Kidney (tissue), 14 donors: ENCODE measurements around the gene BACE2. TPM values are rescaled to one million over a fixed set of nuclear protein-coding genes. Genes with fewer than 3 reads are reported as not detected.

Experiments
- DNase-seq, 5 donors: peaks; one replicate each; pipeline ENCODE4 v3.0.0-alpha.2; 2013 to 2020
- FAIRE-seq: peaks from 2 replicates; lab custom pipeline; 2012; peaks lifted over from hg19 to GRCh38; lab: Jason Lieb, UNC
- H3K27ac ChIP-seq, 2 donors: one replicate each; pipeline ENCODE4 v1.7.0; 2013; ENCODE audit warnings: low read depth in 2 of 2, low read length in 2 of 2, inconsistent platforms in 1 of 2
- H3K27me3 ChIP-seq: one replicate; pipeline ENCODE4 v1.7.1; 2013; ENCODE audit warnings: low read length, inconsistent platforms; ENCODE audit not compliant: control insufficient read depth, insufficient read depth
- H3K36me3 ChIP-seq, 3 donors: one replicate each; pipeline versions ENCODE4 v1.7.0 to v1.7.1; 2013; ENCODE audit warnings: low read length in 3 of 3, control low read depth in 1 of 3, inconsistent platforms in 1 of 3; ENCODE audit not compliant: insufficient read depth in 3 of 3, control insufficient read depth in 2 of 3
- H3K4me1 ChIP-seq, 3 donors: one replicate each; pipeline versions ENCODE4 v1.7.0 to v1.7.1; 2013; ENCODE audit warnings: low read length in 3 of 3, inconsistent platforms in 1 of 3, low read depth in 1 of 3; ENCODE audit not compliant: control insufficient read depth in 2 of 3, insufficient read depth in 2 of 3
- H3K4me3 ChIP-seq, 3 donors: one replicate each; pipeline versions ENCODE4 v1.7.0 to v1.8.1; 2013; ENCODE audit warnings: low read length in 3 of 3, control low read depth in 1 of 3, inconsistent platforms in 1 of 3
- H3K9ac ChIP-seq, 3 donors: one replicate each; pipeline versions ENCODE4 v1.7.0 to v1.7.1; 2013; ENCODE audit warnings: low read length in 3 of 3, control low read depth in 1 of 3, inconsistent platforms in 1 of 3
- H3K9me3 ChIP-seq, 3 donors: one replicate each; pipeline versions ENCODE4 v1.7.0 to v1.7.1; 2013; ENCODE audit warnings: low read length in 3 of 3, control low read depth in 1 of 3, inconsistent platforms in 1 of 3; ENCODE audit not compliant: control insufficient read depth in 2 of 3, insufficient read depth in 1 of 3
- CTCF ChIP-seq: IDR thresholded peaks from 3 replicates; pipeline ENCODE4 v1.5.1; 2012; ENCODE audit warnings: mild to moderate bottlenecking, moderate library complexity, borderline replicate concordance; ENCODE audit not compliant: insufficient read depth; ENCODE audit errors: extremely low read depth
- intact Hi-C: fragments of 100-400 bp; cut with DNase I; formaldehyde crosslinking; loops from one replicate; pipeline ENCODE4 v1.11.1; 2022
- polyA plus RNA-seq: library from polyadenylated mRNA; stranded (reverse); fragments of 350-450 nt; fragmentation: Illumina TruSeq; extraction: RNeasy Lipid Tissue Mini Kit (QIAGEN cat#74804); gene quantifications from one replicate; pipeline ENCODE4 v1.2.3, GENCODE V29; 2014; ENCODE audit warnings: low read depth, low replicate concordance; ENCODE audit not compliant: insufficient read depth
- total RNA-seq: library from RNA; stranded (reverse); fragmentation: NEBNext Ultra II Directional; extraction: Animal tissue kit (Norgen Biotek cat#: 25700); gene quantifications from one replicate; pipeline ENCODE4 v1.2.1, GENCODE V29; 2021
- donor health status: control.
- donor health status: control.
- donor health status: control.
- donor health status: control.
- donor health status: control.
- donor health status: DM: yes; HTN: yes; CAD: no.
- donor health status: Normal renal cell carcinoma (clear cell type).

BACE2 gene
- total and polyA plus RNA-seq, 2 donors from 2014 or later: 55.5 to 65.7 TPM

DNA sequence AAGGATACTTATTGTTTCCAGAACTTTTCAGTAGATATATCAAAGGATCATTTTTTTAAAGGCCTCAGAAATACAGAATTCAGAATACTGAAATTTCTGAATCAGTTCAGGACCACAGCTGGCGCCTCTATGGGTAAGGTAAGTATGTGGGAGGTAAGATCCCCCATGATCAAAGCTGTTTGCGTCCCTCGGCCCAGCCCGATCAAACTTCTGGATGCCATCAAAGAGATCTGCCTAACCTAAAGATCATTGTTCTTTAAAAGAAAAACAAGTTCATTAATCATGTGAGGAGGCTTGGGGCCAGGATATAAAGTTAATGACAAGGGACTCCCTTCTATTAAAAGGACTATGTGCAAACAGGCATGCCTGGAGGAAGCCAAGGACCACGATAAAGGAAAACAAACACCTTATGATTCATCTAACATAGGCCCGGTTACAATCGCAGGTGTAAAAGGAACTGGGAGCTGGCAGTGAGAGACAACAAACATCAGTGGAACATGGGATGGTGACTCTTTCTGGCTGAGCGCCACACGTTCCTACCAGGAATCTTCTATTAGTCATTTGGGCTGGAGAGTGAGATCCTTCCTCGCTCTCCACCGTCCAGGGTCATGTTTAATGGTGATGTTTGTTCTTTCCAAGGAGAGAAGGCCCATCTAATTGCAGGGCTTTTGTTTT is 2.8 kb upstream of the BACE2 start:
- peaks cover 0 to 4% (median 0%) of the 10 kb centered on the region in 3 donors for H3K4me1 ChIP-seq
- no peaks in the 10 kb centered on the region for H3K27me3 ChIP-seq
- H3K27ac ChIP-seq: no peak overlapping the region
- no peaks in the 10 kb centered on the region for H3K9me3 ChIP-seq
- no peak overlapping the region for H3K9ac ChIP-seq
- H3K4me3 ChIP-seq: no peak overlapping the region
- H3K36me3 ChIP-seq: no peaks in the 10 kb centered on the region
- intact Hi-C loops: no loop called here
- no peak for TF ChIP-seq CTCF
- DNase-seq (peak in 1 of 5 donors; percentile 31), FAIRE-seq (no peak)

DNA sequence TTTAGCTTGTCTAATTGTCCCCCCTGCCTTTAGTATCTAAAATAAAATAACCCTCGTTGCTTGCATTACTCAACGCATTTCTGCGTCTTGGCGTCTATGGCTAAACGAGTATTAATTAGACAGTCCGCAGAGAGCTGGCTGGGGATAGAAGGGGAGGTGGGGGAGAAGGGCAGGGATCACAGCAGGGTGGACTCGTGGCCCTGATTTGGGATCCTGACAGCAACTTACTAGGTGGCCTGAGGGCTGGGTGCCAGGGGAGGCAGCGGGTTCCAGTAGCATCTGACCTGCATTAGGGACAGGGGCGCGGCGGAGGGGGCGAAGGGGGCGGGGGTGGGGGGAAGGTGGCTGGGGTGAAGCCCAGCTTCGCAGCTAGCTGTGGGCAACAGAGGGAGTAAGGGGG is 1.1 kb upstream of the BACE2 start:
- Histone ChIP-seq H3K9me3 (no peaks in the 10 kb centered on the region), H3K4me3 (peak overlapping the region in 1 of 3 donors; percentile 53), H3K36me3 (no peaks in the 10 kb centered on the region), H3K27ac (peak overlapping the region in 1 of 2 donors; percentile 47), H3K9ac (no peak overlapping the region), H3K27me3 (no peaks in the 10 kb centered on the region), H3K4me1 (peaks cover 0 to 7% (median 0%) of the 10 kb centered on the region in 3 donors)
- no peak for FAIRE-seq
- peak in 2 of 5 donors; percentile 21 to 22 for DNase-seq
- intact Hi-C loops: no loop called here
- TF ChIP-seq CTCF: no peak

DNA sequence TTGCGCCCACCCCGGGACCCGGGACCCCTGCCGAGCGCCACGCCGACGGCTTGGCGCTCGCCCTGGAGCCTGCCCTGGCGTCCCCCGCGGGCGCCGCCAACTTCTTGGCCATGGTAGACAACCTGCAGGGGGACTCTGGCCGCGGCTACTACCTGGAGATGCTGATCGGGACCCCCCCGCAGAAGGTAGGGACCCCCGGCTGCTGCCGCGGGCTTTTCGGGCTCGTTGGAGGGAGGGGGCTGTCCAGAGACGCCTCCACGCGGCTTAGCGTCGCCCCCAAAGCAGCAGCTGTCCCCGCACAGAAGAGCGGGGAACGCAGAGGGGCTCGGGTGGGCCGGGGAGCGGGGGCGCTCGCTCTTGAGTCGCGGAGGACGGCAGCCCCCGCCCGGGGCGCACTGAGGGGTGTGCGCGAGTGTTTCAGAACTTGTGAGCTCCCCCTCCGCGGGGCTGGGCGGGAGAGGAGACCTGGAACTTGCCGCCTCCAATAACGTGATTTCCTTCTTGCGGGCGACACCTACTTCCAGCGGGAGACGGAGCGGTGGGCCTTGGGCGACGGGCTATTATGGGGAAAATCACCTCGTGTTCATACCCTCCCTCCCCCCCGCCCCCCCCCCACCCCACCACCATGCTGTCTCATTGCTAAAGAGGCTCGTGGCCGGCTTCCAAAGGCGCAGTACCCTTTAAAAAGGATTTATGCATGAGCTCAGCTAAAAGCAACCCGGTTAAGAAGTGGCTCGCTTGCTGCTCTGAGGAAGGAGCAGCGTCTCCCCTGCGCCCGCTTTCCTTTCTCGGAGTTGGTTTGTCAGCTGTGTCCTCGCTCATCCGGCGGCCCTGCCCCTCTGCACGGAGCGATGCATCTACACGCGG is 664 bp downstream of the BACE2 start:
- peaks cover 0 to 7% (median 0%) of the 10 kb centered on the region in 3 donors for H3K4me1 ChIP-seq
- no peaks in the 10 kb centered on the region for H3K9me3 ChIP-seq
- DNase-seq: peak; percentile 62 to 88 (median 77)
- intact Hi-C loops: no loop called here
- H3K36me3 ChIP-seq: no peaks in the 10 kb centered on the region
- no peaks in the 10 kb centered on the region for H3K27me3 ChIP-seq
- H3K27ac ChIP-seq: peak overlapping the region; percentile 80 to 84
- TF ChIP-seq CTCF: no peak
- H3K9ac ChIP-seq: peak overlapping the region in 2 of 3 donors; percentile 57 to 65
- no peak for FAIRE-seq
- peak overlapping the region; percentile 42 to 52 (median 49) for H3K4me3 ChIP-seq
